GM12865 (cell line): ENCODE data around the gene RAP1GAP2.

Experiments used
- DNase-seq: peaks from one replicate; pipeline ENCODE4 v3.0.0; 2010; ENCODE audit warnings: low read depth
- H3K4me3 ChIP-seq: 2 replicates; pipeline ENCODE4 v1.5.1; 2011; ENCODE audit warnings: mild to moderate bottlenecking, low read depth, low read length, control low read depth
- CTCF ChIP-seq: IDR thresholded peaks from 2 replicates; pipeline ENCODE4 v1.5.1; 2011; ENCODE audit warnings: low read length, control low read depth, low read depth, inconsistent platforms; ENCODE audit not compliant: insufficient read depth; ENCODE audit errors: missing control alignments

RAP1GAP2 gene

GRCh38 chr17:2850991-2851390 lies 54.8 kb downstream of the RAP1GAP2 start:
- DNase-seq = no peak
- no peak overlapping the region for H3K4me3 ChIP-seq
- TF ChIP-seq CTCF = no peak

GRCh38 chr17:2851615-2852014 lies 55.4 kb downstream of the RAP1GAP2 start:
- H3K4me3 ChIP-seq = no peak overlapping the region
- TF ChIP-seq CTCF = no peak
- no peak for DNase-seq

- TF ChIP-seq CTCF = no peak
- H3K4me3 ChIP-seq = no peak overlapping the region
- no peak for DNase-seq
Observed at GRCh38 chr17:2852221-2852620, 56.0 kb downstream of the RAP1GAP2 start.

GRCh38 chr17:2852729-2853282 lies 56.6 kb downstream of the RAP1GAP2 start:
- H3K4me3 ChIP-seq = no peak overlapping the region
- TF ChIP-seq CTCF = no peak
- DNase-seq = no peak

GRCh38 chr17:2853283-2854142 lies 57.3 kb downstream of the RAP1GAP2 start:
- TF ChIP-seq CTCF = no peak
- no peak for DNase-seq
- no peak overlapping the region for H3K4me3 ChIP-seq

- no peak for TF ChIP-seq CTCF
- no peak for DNase-seq
- H3K4me3 ChIP-seq = no peak overlapping the region
Observed at GRCh38 chr17:2854143-2855055, 58.2 kb downstream of the RAP1GAP2 start.
